Activated T-cell treated with anti-CD3 and anti-CD28 coated beads, Interleukin-2, amount 50 U/mL, for 1 hour (primary cell): ENCODE results near the gene PTX4.

Experiments used
- DNase-seq: peaks from one replicate; pipeline ENCODE4 v3.0.0-alpha.2; 2020

PTX4 gene, protein sequence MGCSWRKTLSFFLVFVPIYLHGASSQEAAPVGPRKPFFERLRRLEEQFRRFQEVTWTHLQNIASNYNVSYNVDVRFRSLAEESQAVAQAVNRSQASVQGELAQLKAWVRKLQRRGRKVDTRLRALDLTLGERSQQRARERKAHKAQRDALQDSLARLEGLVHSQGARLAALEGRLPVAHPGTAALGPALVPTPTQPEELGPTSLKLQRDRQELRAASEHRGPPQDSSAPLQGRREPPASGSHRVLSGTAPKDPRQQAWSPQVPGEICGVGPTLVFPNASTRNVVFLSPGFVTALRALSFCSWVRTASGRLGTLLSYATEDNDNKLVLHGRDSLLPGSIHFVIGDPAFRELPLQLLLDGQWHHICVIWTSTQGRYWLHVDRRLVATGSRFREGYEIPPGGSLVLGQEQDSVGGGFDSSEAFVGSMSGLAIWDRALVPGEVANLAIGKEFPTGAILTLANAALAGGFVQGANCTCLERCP

GRCh38 chr16:1488619-1489018 lies at the start of gene PTX4:
Gene PTX4 (minus strand): TSS chr16:1488944. CDS start chr16:1488909, 35 bp downstream.
- no peak for DNase-seq

- peak; percentile 45 for DNase-seq
Measured at GRCh38 chr16:1537763-1538289, 49.1 kb upstream of the PTX4 start.

DNA sequence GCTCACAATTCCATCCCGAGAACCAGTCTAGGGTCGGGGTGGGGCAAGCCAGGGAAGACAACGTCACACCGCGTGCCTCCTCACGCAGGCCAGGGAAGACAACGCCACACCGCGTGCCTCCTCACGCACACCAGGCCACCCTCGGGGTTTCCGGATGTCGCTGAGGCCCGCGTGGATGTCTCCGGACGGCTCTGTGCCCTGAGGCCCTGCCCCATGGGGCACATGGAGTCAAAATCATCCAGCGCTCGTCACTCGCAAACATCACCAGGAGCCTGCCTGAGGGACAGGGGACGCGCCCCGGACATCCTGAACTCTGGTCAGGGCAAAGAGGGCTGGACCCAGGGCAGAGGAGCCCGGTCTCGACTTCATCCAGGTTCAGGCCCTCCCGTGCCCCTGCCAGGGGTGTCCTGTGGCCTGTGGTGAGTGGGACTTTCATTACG lies 48.4 kb upstream of the PTX4 start:
- DNase-seq, result no peak

GRCh38 chr16:1536601-1537000 lies 47.9 kb upstream of the PTX4 start:
- DNase-seq, result no peak

- DNase-seq, result peak; percentile 48
Measured at GRCh38 chr16:1535391-1536291, 46.9 kb upstream of the PTX4 start.

GRCh38 chr16:1534021-1535020 lies 45.6 kb upstream of the PTX4 start:
- DNase-seq, result peak; percentile 31

- peak; percentile 52 for DNase-seq
Measured at GRCh38 chr16:1533443-1533951, 44.8 kb upstream of the PTX4 start, which contains the start of gene TMEM204. Gene TMEM204 (plus strand): TSS chr16:1533666. CDS start chr16:1534276, 610 bp downstream.

DNA sequence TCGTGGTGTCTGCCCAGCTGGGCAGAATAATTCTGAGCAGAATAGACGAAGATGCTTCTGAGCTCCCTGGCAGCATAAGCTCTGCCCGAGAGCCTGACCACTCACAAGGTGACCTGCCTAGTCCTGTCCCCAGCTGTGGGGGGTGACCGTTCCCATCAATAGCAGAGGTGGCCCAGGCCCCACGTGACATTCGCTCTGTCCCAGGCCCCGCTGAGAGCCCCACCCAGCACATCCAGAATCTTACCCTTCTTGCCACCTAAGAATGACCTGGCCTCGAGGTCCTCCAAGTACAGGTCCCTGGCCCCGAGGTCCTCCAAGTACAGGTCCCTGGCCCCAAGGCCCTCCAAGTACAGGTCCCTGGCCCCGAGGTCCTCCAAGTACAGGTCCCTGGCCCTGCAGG lies 44.0 kb upstream of the PTX4 start:
- DNase-seq, result no peak

- DNase-seq, result no peak
Measured at GRCh38 chr16:1532081-1532760, 43.5 kb upstream of the PTX4 start.

GRCh38 chr16:1531638-1531910 lies 42.8 kb upstream of the PTX4 start:
- no peak for DNase-seq

DNA sequence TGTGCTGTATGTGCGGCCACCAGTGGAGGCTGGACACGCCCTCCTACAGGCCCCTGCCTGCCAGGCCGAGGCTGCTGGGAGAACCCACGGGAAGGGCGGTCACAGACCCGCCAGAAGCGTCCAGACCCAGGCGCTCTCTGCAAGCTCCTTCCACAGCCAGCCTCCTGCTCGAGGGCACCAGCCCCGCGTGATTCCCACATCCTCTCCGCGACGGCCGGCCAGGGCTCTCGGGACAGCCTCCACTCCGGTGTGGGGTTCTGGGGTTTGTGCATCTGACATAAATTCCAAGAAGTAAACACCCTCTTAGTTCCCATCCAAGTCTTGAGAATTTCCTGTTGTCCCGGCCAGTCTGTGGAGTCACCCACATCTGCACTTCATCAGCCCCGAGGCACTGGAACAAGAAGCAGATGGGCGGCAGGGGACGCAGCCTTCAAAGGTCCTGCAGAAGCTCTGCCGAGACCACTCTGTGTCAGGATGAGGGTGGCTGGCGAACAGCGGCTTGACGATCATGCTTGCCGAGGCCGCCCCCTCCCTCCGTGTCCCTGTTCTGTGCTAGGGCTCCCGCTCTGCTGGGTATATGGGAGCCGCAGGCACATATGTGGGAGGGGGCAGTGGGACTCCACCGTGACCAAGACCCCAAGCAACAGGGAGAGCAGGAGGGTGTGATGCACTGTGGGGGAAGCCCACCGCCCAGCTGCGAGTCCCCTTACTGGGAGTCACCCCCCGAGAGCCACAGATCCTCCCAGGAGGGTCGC lies 42.3 kb upstream of the PTX4 start:
- no peak for DNase-seq

DNA sequence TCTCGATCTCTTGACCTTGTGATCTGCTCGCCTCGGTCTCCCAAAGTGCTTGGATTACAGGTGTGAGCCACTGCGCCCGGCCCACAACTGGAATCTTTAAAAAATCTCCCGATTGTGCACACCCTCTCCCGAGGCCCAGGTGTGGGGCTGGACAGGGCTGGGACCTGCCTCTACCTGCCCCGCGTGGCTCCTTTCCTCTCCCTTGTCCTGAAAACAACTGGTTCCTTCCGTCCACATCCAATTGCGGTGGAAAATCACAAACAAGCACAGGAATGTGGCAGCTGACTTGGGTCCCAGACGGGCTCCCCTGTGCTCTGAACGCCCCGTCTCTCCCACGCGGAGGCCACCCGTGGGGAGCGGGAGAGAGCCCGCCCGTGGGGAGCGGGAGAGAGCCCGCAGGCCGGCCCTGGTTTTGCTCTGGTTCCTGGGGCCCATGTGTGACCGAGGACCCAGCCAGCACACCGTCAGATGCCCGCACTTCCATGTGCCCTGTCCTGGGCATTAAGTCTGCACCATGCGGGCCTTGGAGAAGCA lies 41.7 kb upstream of the PTX4 start:
- DNase-seq, result no peak

DNA sequence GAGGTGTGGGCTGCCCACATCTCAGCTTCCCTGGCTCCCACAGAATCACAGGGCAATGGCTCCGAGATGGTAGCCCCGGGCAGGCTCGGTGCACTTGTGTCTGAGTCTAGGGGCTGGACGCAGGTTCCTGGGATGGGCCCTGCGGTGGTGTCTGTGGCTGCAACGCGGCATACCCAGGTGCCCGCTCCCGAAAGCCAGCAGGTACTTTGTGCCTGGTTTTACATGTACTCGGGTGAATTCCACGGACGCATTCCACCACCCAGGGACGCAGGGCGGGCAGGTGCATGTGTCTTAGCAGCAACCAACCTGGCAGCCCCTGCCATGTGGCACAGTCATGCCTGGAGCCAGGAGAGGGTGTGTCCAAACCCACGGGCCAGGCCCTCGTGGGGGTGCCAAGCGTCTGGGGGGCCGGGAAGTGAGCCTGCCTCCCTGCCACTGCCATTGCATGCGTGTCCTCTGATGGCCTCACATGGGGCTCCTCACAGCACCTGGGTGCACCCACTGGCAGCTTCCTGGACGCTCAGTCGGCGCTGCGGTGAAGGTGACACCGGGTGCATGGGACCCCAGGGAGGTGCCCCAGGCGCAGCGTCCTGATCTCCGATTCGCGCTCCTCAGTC lies 40.3 kb upstream of the PTX4 start:
- DNase-seq, result no peak

DNA sequence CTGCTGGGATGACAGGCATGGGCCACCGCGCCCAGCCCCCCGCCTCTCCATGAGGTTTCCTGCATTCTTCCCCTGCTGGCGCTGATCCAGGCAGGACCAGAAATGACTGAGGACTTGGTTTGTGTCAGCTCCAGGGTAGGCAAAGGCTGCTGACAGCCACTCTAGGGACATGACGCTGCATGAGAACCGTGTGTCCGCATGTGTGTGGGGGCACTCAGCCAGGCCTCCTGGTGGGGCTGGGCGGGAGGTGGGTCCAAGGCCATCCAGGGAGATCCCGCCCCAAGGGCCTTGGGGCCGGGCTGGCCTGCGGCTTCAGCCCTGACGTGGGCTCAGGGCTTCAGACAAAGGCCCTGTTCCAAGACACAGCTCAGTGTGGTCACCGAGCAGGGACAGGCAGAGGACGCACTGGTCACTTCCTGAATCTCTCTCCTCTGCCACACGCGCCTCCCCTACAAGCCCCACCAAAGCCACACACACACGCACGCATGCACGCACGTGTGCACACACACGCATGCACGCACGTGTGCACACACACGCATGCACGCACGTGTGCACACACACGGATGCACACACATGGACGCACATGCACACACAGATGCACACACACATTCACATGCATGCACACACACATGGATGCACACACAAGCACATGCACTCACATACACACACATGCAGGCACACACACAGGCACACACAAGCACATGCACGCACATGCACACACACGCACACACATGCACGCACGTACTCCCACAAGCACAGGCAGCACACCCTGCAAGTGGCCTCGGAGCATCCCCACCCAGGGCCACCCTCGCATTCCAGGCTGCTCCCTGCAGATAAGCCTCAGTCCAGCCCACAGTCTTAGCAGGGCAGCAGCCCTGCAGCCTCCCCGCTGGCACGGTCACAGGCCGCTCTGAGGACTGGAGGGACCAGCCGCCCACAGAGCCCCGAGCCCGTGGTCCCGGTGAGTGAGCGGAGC lies 39.4 kb upstream of the PTX4 start:
- DNase-seq, result no peak

GRCh38 chr16:1526608-1527555 lies 38.1 kb upstream of the PTX4 start:
- peak; percentile 49 for DNase-seq

- peak; percentile 55 for DNase-seq
Measured at GRCh38 chr16:1525871-1526607, 37.3 kb upstream of the PTX4 start.

DNA sequence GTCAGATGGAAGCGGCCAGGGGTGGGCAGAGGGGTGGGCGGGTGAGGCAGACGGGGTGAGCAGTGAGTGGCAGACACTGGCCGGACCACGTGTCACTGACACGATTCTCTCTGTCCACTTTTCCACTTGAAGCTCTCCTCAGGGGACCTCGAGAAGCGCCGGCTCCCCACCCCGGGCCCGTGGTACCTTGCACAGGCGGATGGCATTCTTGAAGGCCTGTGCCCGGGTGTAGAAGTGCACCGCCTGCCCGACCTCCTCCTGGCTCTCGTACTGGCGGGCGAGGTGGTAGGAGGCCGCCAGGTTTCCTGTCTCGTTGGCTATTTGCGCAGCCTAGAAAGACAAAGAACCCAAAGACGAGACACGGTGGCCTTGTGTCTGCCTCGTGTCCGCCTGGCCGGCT lies 35.6 kb upstream of the PTX4 start:
- no peak for DNase-seq
